ENCODE results near the gene PTPRT. TPM values are rescaled to one million over a fixed set of nuclear protein-coding genes. Genes with fewer than 3 reads are reported as not detected.

PTPRT gene
- total and polyA plus RNA-seq, 2 of the 4 experiments (the other 2 are of a cell fraction): not detected

- Histone ChIP-seq H3K79me1 (ENCODE audit: low read depth in 1 of 2, low read length in 2 of 2) (no peaks in the 10 kb centered on the region), H2BK120ac (ENCODE audit: low read depth, low read length) (no peak overlapping the region), H3K14ac (replicated peaks; ENCODE audit: low read depth, low read length) (no peak overlapping the region), H3K27me3 (ENCODE audit: control insufficient read depth, insufficient read depth, low read length) (no peaks in the 10 kb centered on the region), H3K23ac (ENCODE audit: low read depth, low read length) (no peak overlapping the region), H2AFZ (replicated peaks; ENCODE audit: low read length, poor library complexity) (no peak overlapping the region), H3K18ac (ENCODE audit: low read depth, low read length) (no peak overlapping the region), H2AK5ac (ENCODE audit: low read depth, low read length) (no peak overlapping the region), H2BK5ac (ENCODE audit: low read depth, low read length, poor library complexity, severe bottlenecking) (no peak overlapping the region), H3K4me1 (ENCODE audit: control insufficient read depth, insufficient read depth, low read length) (no peaks in the 10 kb centered on the region), H3K4ac (ENCODE audit: low read depth, low read length) (no peak overlapping the region), H4K91ac (ENCODE audit: insufficient read depth, low read depth, low read length) (no peak overlapping the region), H3K9me1 (ENCODE audit: insufficient read depth, low read length) (no peaks in the 10 kb centered on the region), H2BK15ac (ENCODE audit: low read depth, low read length) (no peak overlapping the region), H4K5ac (ENCODE audit: low read depth, low read length) (no peak overlapping the region), H3K36me3 (ENCODE audit: control insufficient read depth, insufficient read depth, low read length) (no peaks in the 10 kb centered on the region), H3K4me2 (ENCODE audit: low read depth, low read length) (no peak overlapping the region), H4K20me1 (ENCODE audit: insufficient read depth, low read length) (no peaks in the 10 kb centered on the region), H3K27ac (ENCODE audit: insufficient read depth, low read length) (no peak overlapping the region), H3K56ac (ENCODE audit: extremely low read depth, insufficient read depth, low read length) (no peak overlapping the region), H3K9me3 (ENCODE audit: control insufficient read depth, insufficient read depth, low read length) (no peaks in the 10 kb centered on the region), H2BK20ac (ENCODE audit: low read depth, low read length) (no peak overlapping the region), H3K4me3 (ENCODE audit: insufficient read depth, low read depth, low read length) (no peak overlapping the region), H2AK9ac (replicated peaks; ENCODE audit: low read depth, low read length, poor library complexity) (no peak overlapping the region), H3K9ac (ENCODE audit: low read depth, low read length) (no peak overlapping the region), H4K8ac (ENCODE audit: low read depth in 2 of 2, low read length in 2 of 2) (no peak overlapping the region)
- no peak for TF ChIP-seq RCOR1 (IDR thresholded peaks at IDR 0.05; ENCODE audit: insufficient replicate concordance, low read length)
- TF ChIP-seq MAZ (IDR thresholded peaks at IDR 0.05; ENCODE audit: borderline replicate concordance, low read depth, low read length): no peak
- no peak for TF ChIP-seq CHD1 (IDR thresholded peaks at IDR 0.05; ENCODE audit: low read depth, low read length)
- no peak for TF ChIP-seq RFX5 (IDR thresholded peaks at IDR 0.05; ENCODE audit: low read depth, low read length)
- in situ Hi-C loops (cut with MboI; ENCODE audit: low sequenced_read_pairs) (no loop called here), intact Hi-C loops (cut with micrococcal nuclease) (no loop called here), dilution Hi-C loops (cut with HindIII; ENCODE audit: low sequenced_read_pairs, unreplicated experiment) (no loop called here)
- BruUV-seq (replicated peaks): no TSS peak
- POLR2A ChIA-PET (ENCODE audit: unreplicated experiment): no interaction called here
- CTCF ChIA-PET: no interaction called here
- ATAC-seq (ENCODE audit: low read depth): no peak
- DNase-seq: no peak
- WGBS, 2 experiments (ENCODE audit: extremely low coverage in 2 of 2, insufficient read length in 1 of 2): 20% methylated on average over 1 of the region's 2 CpGs; no CpG with 5 or more reads in 1 of the 2 experiments
These were observed 13.0 kb downstream of the PTPRT start for GRCh38 chr20:43176726-43177125.

Measured in IMR-90 (cell line).